NCI-H748 (cell line): ENCODE measurements around the gene BST1.

Experiments used
- DNase-seq: peaks from one replicate; lab custom pipeline; 2025; ENCODE audit not compliant: unreplicated experiment; lab: John Stamatoyannopoulos, UW

Gene BST1

GRCh38 chr4:15675356-15675755 lies 27.5 kb upstream of the BST1 start:
- DNase-seq: no peak

GRCh38 chr4:15676039-15676438 lies 26.8 kb upstream of the BST1 start:
- DNase-seq: no peak

- no peak for DNase-seq
These were observed 26.0 kb upstream of the BST1 start for GRCh38 chr4:15676899-15677298.

DNA sequence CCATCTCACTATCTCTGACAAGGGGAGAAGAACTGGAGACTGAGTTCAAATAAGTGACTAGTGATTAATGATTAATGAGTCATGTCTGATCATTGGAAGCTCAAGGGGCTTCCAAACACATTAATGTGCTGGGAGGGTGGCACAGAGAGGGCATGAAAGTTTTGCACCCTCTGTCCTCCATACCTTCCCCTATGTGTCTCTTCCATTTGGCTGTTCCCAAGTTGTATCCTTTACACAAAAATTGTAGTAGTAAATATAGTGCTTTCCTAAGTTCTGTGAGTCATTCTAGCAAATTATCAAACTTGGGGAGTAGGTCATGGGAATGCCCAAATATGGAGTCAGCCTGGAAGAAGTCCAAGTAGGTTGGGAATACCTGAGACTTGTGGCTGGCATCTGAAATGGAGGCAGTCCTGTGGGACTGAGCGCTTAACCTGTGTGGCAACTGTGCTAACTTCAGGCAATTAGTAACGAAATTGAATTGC lies 25.3 kb upstream of the BST1 start:
- DNase-seq: no peak

GRCh38 chr4:15681067-15681371 lies 21.8 kb upstream of the BST1 start:
- no peak for DNase-seq

- peak; percentile 97 for DNase-seq
These were observed 21.3 kb upstream of the BST1 start, which contains the start of gene FAM200B for GRCh38 chr4:15681372-15682241. Gene FAM200B (plus strand): TSS chr4:15681827. CDS start chr4:15686978, 5,151 bp downstream.

DNA sequence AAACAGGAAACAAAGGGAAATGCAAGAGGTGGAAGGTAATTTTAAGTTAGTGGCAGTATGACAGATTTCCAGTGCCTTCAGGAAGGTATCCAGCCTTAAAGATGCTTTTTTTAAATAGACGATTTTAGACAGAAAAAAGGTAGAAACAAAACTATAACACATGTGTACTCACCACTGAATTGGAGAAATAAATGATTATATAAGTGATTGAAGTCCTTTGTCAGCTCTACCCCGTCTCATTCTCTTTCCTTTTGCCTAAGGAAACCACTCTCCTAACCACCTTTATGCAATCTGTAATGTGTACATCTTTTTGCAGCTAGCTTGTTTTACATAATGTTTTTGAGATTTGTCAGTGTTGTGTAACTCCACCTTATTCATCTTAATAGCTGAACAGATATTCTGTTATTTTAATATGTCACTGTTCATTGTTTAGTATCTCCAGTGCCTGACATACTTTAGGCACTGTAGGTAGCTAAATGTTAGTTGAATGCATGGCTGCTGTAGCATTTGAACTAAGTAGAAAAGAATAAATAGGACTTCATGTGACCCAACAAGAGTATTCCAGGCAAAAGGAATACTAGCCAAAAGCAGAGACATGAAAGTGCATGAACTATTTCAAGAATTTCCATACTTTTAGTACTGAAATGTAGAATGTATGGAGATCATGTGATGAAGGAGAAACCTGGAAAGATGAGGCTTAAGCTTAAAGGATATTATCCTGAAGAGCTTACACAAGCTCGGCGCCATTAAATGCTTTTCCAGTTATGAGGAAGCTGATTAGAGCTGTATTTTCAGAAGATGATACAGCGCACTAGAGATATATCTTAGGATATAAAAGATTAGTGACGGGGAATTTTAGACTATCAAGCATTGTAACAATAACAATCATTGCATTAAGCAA lies 20.4 kb upstream of the BST1 start:
- no peak for DNase-seq

DNA sequence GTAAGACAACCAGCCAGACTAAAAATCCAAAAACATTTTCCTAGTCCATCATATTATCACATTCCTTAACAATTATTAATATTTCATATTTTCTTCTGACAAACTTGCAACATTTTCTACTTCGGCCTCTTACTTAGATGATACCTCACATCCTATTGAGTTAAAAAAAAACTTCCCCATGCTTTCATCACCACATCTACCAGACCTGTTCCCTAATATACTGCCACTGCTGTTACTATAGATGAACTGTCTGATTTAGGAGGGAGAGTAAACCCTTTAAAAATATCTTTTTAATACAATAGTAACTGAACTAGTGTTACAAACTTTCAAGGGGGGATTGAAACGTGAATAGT lies 19.7 kb upstream of the BST1 start:
- DNase-seq: no peak

- DNase-seq: no peak
These were observed 18.4 kb upstream of the BST1 start for GRCh38 chr4:15684498-15684897.

GRCh38 chr4:15688051-15688450 lies 14.8 kb upstream of the BST1 start:
- no peak for DNase-seq

- DNase-seq: no peak
These were observed 13.3 kb upstream of the BST1 start for GRCh38 chr4:15689540-15689939.

GRCh38 chr4:15690020-15690809 lies 12.7 kb upstream of the BST1 start:
- DNase-seq: no peak

DNA sequence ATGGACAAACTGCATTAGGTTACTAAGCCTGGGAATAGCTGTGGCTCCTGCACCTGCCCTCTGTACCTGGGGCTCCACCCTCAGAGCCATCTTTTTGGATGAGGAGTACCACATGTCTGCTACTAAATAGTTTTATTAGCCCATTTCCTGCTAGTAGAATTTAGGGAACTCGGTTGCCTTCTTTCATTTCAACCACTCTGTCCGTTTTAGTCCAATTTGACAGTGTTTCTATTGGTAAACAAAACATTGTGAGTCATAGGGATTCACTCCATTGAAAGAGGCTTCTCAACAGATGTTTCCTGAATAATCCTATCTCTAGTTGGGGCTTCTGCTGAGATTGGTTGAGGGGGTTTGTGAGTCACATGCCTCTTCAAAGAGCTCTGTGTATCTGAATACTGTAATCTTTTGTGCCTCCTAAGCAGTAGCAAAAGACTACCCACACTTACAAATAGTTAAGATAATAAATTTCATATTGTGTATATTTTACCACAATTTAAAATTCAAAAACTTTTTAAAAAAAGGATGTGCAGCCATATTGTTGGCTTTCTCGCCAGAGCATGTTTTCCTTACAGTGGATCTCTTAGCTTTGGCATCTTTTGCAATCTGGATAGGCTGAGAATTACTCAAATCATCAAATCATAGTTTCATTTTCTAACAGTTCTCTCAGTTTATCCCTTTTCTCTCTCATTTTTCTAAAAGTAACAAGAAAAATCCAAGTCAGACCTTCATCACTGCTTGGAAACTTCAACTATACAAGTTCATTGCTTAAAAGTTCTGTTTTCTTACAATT lies 11.3 kb upstream of the BST1 start:
- no peak for DNase-seq

DNA sequence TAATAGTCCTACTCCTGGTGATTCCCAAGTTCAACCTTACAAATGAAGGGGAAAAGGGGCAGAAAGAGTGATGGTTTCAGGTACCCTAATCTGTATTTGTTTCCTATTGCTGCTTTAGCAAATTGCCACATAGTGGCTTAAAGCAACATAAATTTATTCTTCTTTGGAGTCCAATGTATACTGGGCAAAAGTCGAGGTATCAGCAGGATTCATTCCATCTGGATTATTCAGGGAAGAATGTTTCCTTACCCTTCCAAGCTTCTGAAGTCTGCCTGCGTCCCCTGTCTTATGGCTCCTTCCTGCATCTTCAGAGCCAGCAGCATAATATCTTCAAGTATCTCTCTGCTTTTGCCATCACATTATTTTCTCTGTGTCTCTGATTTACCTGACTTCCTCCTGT lies 10.3 kb upstream of the BST1 start:
- no peak for DNase-seq

GRCh38 chr4:15694431-15694830 lies 8.4 kb upstream of the BST1 start:
- DNase-seq: no peak

DNA sequence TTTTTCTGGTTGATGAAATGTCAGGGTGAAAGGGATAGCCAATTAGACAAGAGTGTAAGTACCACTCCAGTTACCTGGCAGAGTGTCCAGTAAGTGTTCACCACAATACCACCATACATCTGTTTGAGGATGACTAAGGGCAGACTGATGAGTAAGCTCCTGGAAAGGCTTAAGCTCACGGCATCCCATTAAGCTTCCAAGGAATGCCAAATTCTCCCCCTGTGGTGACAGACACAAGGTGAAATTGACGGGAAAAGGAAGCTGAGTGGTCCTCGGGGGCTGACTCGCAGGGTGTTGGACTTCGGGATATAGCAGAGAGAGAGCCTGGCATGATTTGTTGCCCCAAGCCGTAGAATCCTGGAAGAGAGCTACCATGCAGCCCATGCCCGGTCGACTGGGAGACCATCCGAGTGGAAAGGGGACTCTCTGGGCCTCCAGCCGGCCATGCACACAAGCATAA lies 7.6 kb upstream of the BST1 start:
- no peak for DNase-seq

GRCh38 chr4:15695729-15696128 lies 7.1 kb upstream of the BST1 start:
- no peak for DNase-seq

DNA sequence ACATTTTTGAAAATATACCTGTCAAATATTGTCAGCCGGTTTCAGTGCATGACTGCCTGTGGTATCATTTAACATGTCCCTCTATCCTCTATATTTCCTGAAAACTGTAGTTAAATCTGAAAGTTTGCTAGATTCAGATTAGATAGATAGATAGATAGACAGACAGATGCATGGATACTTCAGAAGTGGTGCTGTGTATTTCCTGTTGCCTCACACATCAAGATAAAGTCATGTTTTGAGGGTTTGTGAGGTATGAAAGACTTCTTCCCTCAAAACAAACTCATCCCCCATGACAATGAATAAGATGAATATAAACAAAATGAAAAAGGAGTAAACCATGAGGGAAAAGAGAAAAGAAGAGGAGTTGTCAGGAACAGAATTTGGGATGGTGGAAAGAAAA lies 6.0 kb upstream of the BST1 start:
- DNase-seq: no peak

GRCh38 chr4:15703439-15703838 lies 574 bp downstream of the BST1 start:
- DNase-seq: no peak

DNA sequence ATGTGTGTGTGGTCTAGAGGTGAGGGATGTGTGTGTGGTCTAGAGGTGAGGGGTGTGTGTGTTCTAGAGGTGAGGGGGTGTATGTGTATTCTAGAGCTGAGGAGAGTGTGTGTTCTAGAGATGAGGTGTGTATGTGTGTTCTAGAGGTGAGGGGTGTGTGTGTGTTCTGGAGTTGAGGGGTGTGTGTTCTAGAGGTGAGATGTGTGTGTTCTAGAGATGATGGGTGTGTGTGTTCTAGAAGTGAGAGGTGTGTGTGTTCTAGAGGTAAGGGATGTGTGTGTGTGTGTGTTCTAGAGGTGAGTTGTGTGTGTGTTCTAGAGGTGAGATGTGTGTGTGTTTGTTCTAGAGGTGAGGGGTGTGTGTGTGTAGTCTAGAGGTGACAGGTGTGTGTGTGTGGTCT lies 1.3 kb downstream of the BST1 start:
- no peak for DNase-seq
